IPS DF 6.9 (cell line): ENCODE results near the gene CORO1C.

Experiments used
- DNase-seq: peaks from one replicate; pipeline ENCODE4 v3.0.0-alpha.2; 2013; ENCODE audit warnings: low read depth, low spot score
- H3K27ac ChIP-seq: one replicate; pipeline ENCODE4 v1.5.1; 2013; ENCODE audit warnings: low read length, control low read depth
- H3K27me3 ChIP-seq: 2 replicates; pipeline ENCODE4 v1.6.1; 2013; ENCODE audit warnings: mild to moderate bottlenecking, low read length; ENCODE audit not compliant: control insufficient read depth, insufficient read depth
- H3K36me3 ChIP-seq: 2 replicates; pipeline ENCODE4 v1.6.1; 2013; ENCODE audit warnings: low read length; ENCODE audit not compliant: control insufficient read depth, insufficient read depth
- H3K4me1 ChIP-seq: 2 replicates; pipeline ENCODE4 v1.6.1; 2013; ENCODE audit warnings: low read length; ENCODE audit not compliant: control insufficient read depth, insufficient read depth
- H3K4me3 ChIP-seq: 2 replicates; pipeline ENCODE4 v1.5.1; 2013; ENCODE audit warnings: mild to moderate bottlenecking, low read length
- H3K9me3 ChIP-seq: 2 replicates; pipeline ENCODE4 v1.6.1; 2013; ENCODE audit warnings: low read length, inconsistent platforms; ENCODE audit not compliant: control insufficient read depth, insufficient read depth
- WGBS: extraction: QIAGEN DNeasy Blood & Tissue Kit; methylation state at CpG from one replicate; pipeline ENCODE4 v1.1.7; 2013; ENCODE audit warnings: mixed read lengths, missing lambda C conversion rate; ENCODE audit not compliant: insufficient read length, insufficient coverage; 5-methylcytosine and 5-hydroxymethylcytosine counted together

Gene CORO1C

GRCh38 chr12:108648371-108648770 lies 82.9 kb downstream of the CORO1C start:
- no peak for DNase-seq
- no CpG with 5 or more reads among the region's 9 CpGs for WGBS
- Histone ChIP-seq H3K27ac (no peak overlapping the region), H3K4me1 (no peaks in the 10 kb centered on the region; the same call in none of the 2 replicates), H3K9me3 (no peaks in the 10 kb centered on the region), H3K36me3 (peaks cover 3% of the 10 kb centered on the region; the same call in 1 of the 2 replicates), H3K27me3 (no peaks in the 10 kb centered on the region), H3K4me3 (no peak overlapping the region)

DNA sequence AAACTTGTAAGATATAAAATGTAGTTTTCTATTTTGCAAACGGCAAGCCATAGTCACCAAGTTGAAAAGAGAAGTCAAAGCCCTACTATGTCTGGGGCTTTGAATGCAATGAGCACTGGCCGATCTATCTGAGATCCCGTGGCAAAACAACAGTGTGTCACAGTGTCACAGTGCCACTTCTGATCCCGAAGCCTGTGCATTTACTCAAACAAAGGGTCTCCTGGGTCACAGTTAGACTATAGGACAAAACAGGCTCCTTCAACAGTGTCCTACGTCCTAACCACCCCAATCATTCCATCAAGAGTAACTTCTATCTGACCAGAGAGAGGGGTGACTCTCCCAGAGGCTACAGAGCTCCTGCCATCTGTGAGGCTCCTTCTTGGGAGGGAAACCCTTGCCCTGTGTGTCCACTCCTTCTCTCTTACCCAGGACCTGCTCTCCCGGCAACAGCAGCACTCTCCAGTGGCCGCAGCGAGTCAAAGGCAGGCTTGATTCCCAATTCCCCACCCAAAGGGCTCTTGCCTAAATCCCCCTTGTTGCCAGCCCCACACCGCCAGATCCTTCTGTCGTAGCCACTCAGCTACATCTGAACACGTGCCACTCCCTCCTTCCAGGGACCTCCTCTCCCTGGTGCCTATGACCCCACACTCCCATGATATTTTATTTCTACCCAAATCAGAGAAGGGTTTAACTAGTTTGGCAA lies 83.6 kb downstream of the CORO1C start:
- H3K27me3 ChIP-seq, result no peaks in the 10 kb centered on the region
- no peak overlapping the region for H3K4me3 ChIP-seq
- peaks cover 3% of the 10 kb centered on the region; the same call in 1 of the 2 replicates for H3K36me3 ChIP-seq
- H3K27ac ChIP-seq, result no peak overlapping the region
- no peaks in the 10 kb centered on the region for H3K9me3 ChIP-seq
- no peaks in the 10 kb centered on the region; the same call in 1 of the 2 replicates for H3K4me1 ChIP-seq
- no peak for DNase-seq
- no CpG with 5 or more reads among the region's 11 CpGs for WGBS

DNA sequence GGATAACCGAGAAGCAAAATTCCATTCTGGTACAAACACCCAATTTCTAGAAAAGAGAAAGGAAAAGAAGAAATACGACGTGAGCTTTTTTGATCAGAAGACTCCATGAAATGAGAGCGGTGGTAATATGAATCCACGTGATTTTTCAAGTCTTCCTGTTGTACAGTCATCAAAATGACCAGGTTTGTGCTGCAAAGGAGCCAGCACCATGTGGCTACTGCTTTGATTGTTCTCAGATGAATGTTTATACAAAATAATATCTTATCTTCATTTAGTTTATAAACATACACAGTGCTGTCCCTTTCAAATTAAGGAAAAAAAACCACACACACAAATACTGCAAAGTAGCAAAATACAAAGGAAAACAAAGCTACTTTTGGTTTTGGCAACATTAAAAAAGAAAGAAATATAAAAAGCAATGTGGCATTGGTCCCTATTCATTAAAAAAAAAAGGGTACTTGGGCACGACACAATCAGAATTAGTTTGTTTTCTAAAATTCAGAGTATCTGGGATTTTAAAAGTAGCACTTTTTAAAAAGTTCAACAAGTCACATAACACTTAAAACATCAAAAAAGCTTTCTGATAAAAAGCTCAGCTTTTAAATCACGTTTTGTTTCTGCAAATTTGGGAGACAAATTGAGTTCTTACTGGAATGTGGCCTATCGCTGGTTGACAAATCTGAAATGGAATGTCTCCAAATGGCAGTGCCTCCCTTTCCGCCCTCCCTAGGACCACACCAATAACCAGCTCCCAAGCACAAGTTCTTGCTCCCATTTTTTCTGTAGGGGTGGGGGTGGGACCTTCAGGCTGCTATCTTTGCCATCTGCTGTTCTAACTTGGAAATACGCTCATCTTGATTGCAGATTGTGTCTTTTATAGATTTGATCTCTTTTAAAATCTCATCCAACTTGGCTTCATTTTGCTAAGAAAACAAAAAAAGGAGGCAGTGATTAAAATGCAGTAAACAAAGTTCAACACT lies 84.4 kb downstream of the CORO1C start:
- DNase-seq, result no peak
- H3K27me3 ChIP-seq, result no peaks in the 10 kb centered on the region
- peaks cover 3% of the 10 kb centered on the region; the same call in 1 of the 2 replicates for H3K36me3 ChIP-seq
- no peak overlapping the region for H3K4me3 ChIP-seq
- H3K9me3 ChIP-seq, result no peaks in the 10 kb centered on the region
- no peak overlapping the region for H3K27ac ChIP-seq
- no CpG with 5 or more reads among the region's 10 CpGs for WGBS
- H3K4me1 ChIP-seq, result no peaks in the 10 kb centered on the region; the same call in 1 of the 2 replicates

- H3K4me1 ChIP-seq, result no peaks in the 10 kb centered on the region; the same call in 1 of the 2 replicates
- no peak for DNase-seq
- no peak overlapping the region for H3K4me3 ChIP-seq
- H3K36me3 ChIP-seq, result 0 out of 2 replicates have a peak, but pooled peaks cover 3% of the 10 kb centered on the region
- no peaks in the 10 kb centered on the region for H3K27me3 ChIP-seq
- WGBS, result no CpG with 5 or more reads among the region's 15 CpGs
- no peaks in the 10 kb centered on the region for H3K9me3 ChIP-seq
- no peak overlapping the region for H3K27ac ChIP-seq
These were observed 85.4 kb downstream of the CORO1C start for GRCh38 chr12:108645686-108646599.

DNA sequence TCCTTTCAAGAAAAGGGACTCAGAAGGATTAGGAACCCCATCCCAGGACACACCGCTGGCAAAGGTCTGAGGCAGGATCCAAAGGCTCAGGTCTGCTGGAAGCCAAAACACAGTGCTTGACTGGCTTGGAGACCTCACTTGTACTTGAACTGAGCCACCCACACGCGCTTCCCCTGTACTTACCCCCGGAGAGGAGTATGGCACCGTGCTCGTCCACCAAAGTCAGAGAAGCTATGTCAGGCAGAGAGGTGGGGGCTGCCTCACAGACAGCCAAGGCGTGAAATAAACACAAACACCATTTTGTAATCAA lies 86.6 kb downstream of the CORO1C start:
- no CpG with 5 or more reads among the region's 7 CpGs for WGBS
- Histone ChIP-seq H3K36me3 (0 out of 2 replicates have a peak, but pooled peaks cover 3% of the 10 kb centered on the region), H3K27ac (no peak overlapping the region), H3K9me3 (no peaks in the 10 kb centered on the region), H3K27me3 (no peaks in the 10 kb centered on the region), H3K4me3 (no peak overlapping the region), H3K4me1 (no peaks in the 10 kb centered on the region; the same call in 1 of the 2 replicates)
- no peak for DNase-seq

GRCh38 chr12:108643941-108644810 lies 87.1 kb downstream of the CORO1C start:
- Histone ChIP-seq H3K36me3 (0 out of 2 replicates have a peak, but pooled peaks cover 3% of the 10 kb centered on the region), H3K4me3 (no peak overlapping the region), H3K27ac (no peak overlapping the region), H3K9me3 (no peaks in the 10 kb centered on the region), H3K27me3 (no peaks in the 10 kb centered on the region), H3K4me1 (no peaks in the 10 kb centered on the region; the same call in 1 of the 2 replicates)
- WGBS, result no CpG with 5 or more reads among the region's 18 CpGs
- no peak for DNase-seq

DNA sequence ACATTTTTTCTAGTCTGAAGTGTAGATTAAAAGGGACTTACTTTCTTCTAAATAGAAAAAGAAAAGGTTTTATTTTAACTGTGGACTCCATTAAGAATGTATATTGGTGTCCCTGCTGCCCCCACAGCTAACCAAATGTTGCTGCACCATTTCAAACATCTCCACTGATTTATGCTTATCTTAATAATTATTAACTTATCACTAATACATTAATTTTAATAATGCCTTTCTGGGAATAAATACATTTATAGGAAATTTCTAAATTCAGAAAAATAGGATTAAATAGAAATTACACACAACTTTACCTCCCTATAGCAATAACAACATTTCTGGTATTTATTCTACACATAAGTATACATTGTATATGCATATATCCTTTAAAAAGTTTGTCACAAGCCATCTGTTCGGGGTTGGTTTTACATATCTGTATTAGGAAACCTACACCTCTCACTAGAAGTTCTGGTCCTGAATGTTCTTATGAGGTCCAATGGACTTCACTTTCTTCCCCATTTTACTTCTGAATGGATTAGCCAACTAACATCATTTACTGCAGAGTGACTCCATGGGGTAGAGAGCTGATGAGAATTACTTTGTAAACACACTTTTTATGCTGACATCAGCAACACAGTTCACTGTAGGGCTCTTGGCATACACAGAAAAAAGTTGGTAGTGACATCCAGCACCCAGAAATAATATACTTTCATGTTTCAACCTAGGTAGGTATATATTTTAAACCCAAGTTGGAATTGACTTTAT lies 88.2 kb downstream of the CORO1C start:
- no peak overlapping the region for H3K27ac ChIP-seq
- no CpG with 5 or more reads among the region's 1 CpG for WGBS

GRCh38 chr12:108642269-108642870 lies 88.9 kb downstream of the CORO1C start:
- no CpG with 5 or more reads among the region's 16 CpGs for WGBS
- H3K4me1 ChIP-seq, result peaks cover 5% of the 10 kb centered on the region; the same call in 1 of the 2 replicates
- H3K4me3 ChIP-seq, result no peak overlapping the region
- H3K36me3 ChIP-seq, result no peaks in the 10 kb centered on the region
- DNase-seq, result no peak
- no peaks in the 10 kb centered on the region for H3K9me3 ChIP-seq
- H3K27me3 ChIP-seq, result no peaks in the 10 kb centered on the region
- no peak overlapping the region for H3K27ac ChIP-seq

More for the DNA sequence above, 88.2 kb downstream of the CORO1C start:
- Histone ChIP-seq H3K27me3 (no peaks in the 10 kb centered on the region), H3K4me1 (peaks cover 2% of the 10 kb centered on the region), H3K4me3 (no peak overlapping the region), H3K9me3 (no peaks in the 10 kb centered on the region), H3K36me3 (no peaks in the 10 kb centered on the region)
- DNase-seq, result no peak
